GM12865 (cell line): ENCODE measurements around the gene FAM216A.

Experiments
- DNase-seq: peaks from one replicate; pipeline ENCODE4 v3.0.0; 2010; ENCODE audit warnings: low read depth
- H3K4me3 ChIP-seq: 2 replicates; pipeline ENCODE4 v1.5.1; 2011; ENCODE audit warnings: mild to moderate bottlenecking, low read depth, low read length, control low read depth
- TF ChIP-seq, protein P1 (sequence below): IDR thresholded peaks from 2 replicates; pipeline ENCODE4 v1.5.1; 2011; ENCODE audit warnings: low read length, control low read depth, low read depth, inconsistent platforms; ENCODE audit not compliant: insufficient read depth; ENCODE audit errors: missing control alignments

Gene FAM216A

GRCh38 chr12:110501399-110501751 is 32.7 kb downstream of the FAM216A start:
- TF ChIP-seq, protein P1, sequence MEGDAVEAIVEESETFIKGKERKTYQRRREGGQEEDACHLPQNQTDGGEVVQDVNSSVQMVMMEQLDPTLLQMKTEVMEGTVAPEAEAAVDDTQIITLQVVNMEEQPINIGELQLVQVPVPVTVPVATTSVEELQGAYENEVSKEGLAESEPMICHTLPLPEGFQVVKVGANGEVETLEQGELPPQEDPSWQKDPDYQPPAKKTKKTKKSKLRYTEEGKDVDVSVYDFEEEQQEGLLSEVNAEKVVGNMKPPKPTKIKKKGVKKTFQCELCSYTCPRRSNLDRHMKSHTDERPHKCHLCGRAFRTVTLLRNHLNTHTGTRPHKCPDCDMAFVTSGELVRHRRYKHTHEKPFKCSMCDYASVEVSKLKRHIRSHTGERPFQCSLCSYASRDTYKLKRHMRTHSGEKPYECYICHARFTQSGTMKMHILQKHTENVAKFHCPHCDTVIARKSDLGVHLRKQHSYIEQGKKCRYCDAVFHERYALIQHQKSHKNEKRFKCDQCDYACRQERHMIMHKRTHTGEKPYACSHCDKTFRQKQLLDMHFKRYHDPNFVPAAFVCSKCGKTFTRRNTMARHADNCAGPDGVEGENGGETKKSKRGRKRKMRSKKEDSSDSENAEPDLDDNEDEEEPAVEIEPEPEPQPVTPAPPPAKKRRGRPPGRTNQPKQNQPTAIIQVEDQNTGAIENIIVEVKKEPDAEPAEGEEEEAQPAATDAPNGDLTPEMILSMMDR: no peak
- peak overlapping the region; percentile 67 for H3K4me3 ChIP-seq
- peak; percentile 49 for DNase-seq

GRCh38 chr12:110501752-110502738 is 33.4 kb downstream of the FAM216A start, which contains the start of the genes RAD9B and VPS29:
Gene RAD9B, plus strand, starts transcription at chr12:110502331. Its CDS starts 7 bp downstream, at chr12:110502338.
Gene VPS29, minus strand, starts transcription at chr12:110502111. Its CDS starts 60 bp downstream, at chr12:110502051.
- H3K4me3 ChIP-seq: peak within 1 kb of the TSS; percentile 70
- TF ChIP-seq, protein P1: no peak
- DNase-seq: peak; percentile 100

GRCh38 chr12:110503432-110503831 is 34.8 kb downstream of the FAM216A start:
- H3K4me3 ChIP-seq: no peak overlapping the region
- DNase-seq: no peak
- TF ChIP-seq, protein P1: no peak

DNA sequence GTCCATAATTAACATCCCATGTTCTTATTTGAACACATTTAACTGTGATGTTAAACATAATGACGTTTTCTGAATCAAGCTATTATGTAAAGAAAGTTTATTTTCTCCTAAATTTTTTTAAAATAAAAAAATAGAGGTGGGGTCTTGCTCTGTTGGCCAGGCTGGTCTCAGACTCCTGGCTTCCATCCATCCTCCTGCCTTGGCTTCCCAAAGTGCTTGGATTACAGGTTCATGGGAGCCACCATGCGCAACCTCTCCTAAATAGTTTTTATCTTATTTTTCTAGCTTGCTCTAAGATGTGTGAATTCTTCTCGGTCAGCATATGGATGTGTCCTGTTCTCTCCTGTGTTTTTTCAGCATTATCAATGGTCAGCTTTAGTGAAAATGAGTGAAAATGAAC is 36.7 kb downstream of the FAM216A start:
- TF ChIP-seq, protein P1: no peak
- no peak overlapping the region for H3K4me3 ChIP-seq
- DNase-seq: no peak

GRCh38 chr12:110508071-110508586 is 39.5 kb downstream of the FAM216A start:
- no peak overlapping the region for H3K4me3 ChIP-seq
- TF ChIP-seq, protein P1: no peak
- DNase-seq: no peak

DNA sequence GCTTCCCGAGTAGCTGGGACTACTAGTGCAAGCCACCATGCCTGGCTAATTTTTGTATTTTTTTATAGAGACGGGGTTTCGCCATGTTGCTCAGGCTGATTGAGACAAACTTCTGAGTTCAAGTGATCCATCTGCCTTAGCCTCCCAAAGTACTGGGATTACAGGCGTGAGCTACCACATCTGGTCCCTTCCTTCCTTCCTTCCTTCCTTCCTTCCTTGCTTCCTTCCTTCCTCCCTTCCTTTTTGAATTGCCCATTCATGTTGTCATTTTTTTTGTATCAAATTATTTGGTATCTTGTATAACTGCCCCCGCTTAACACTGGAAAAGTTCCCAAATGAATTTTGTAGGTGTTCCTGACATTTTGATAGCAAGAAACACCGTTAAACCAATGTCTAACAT is 45.2 kb downstream of the FAM216A start:
- no peak for DNase-seq
- TF ChIP-seq, protein P1: no peak
- no peak overlapping the region for H3K4me3 ChIP-seq
